Mucosa of rectum (tissue), 2 donors: ENCODE results near the gene APBB2.

Source experiments
- H3K27ac ChIP-seq, 2 donors: one replicate each; pipeline ENCODE4 v1.7.0; 2013; ENCODE audit warnings: inconsistent platforms in 2 of 2, low read depth in 2 of 2, low read length in 2 of 2
- H3K27me3 ChIP-seq, 2 donors: one replicate each; pipeline ENCODE4 v1.7.0; 2013; ENCODE audit warnings: low read length in 2 of 2; ENCODE audit not compliant: control insufficient read depth in 2 of 2, insufficient read depth in 2 of 2
- H3K36me3 ChIP-seq, 2 donors: one replicate each; pipeline ENCODE4 v1.7.0; 2013; ENCODE audit warnings: low read length in 2 of 2; ENCODE audit not compliant: control insufficient read depth in 2 of 2, insufficient read depth in 2 of 2
- H3K4me1 ChIP-seq, 2 donors: one replicate each; pipeline ENCODE4 v1.7.0; 2013; ENCODE audit warnings: low read length in 2 of 2, mild to moderate bottlenecking in 1 of 2; ENCODE audit not compliant: control insufficient read depth in 2 of 2, insufficient read depth in 2 of 2
- H3K4me3 ChIP-seq, 2 donors: one replicate each; pipeline ENCODE4 v1.7.0; 2013; ENCODE audit warnings: low read length in 2 of 2
- H3K9ac ChIP-seq, 2 donors: one replicate each; pipeline ENCODE4 v1.7.0; 2013; ENCODE audit warnings: low read length in 2 of 2, low read depth in 1 of 2, mild to moderate bottlenecking in 1 of 2
- H3K9me3 ChIP-seq, 2 donors: one replicate each; pipeline ENCODE4 v1.7.0; 2013; ENCODE audit warnings: low read length in 2 of 2; ENCODE audit not compliant: control insufficient read depth in 2 of 2
- donor health status: healthy.
- donor health status: Normal muscosa, but diverticular disease.

APBB2 gene

DNA sequence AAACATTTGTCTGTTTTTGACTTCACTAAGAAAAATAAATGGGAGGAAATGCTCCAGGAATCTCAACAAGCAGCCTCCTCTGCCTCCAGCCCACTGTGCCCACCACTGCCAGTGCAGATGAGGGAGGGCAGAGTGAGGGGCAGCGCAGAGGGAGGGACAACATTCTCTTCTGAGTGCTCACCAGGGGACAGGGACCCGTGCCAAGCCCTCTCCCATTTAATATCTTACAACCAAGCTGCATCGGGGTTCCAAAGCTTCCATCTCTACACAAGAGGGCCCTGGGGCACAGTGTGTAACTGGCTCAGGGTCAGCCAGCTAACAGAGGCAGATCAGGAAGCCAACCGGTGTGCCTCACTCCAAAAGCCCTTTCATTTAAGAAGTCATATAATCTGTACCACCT is 344.2 kb downstream of the APBB2 start:
- H3K27ac ChIP-seq = no peak overlapping the region
- H3K4me1 ChIP-seq = no peaks in the 10 kb centered on the region
- H3K4me3 ChIP-seq = no peak overlapping the region
- no peaks in the 10 kb centered on the region for H3K27me3 ChIP-seq
- H3K36me3 ChIP-seq = no peaks in the 10 kb centered on the region
- H3K9ac ChIP-seq = no peak overlapping the region
- no peaks in the 10 kb centered on the region for H3K9me3 ChIP-seq

DNA sequence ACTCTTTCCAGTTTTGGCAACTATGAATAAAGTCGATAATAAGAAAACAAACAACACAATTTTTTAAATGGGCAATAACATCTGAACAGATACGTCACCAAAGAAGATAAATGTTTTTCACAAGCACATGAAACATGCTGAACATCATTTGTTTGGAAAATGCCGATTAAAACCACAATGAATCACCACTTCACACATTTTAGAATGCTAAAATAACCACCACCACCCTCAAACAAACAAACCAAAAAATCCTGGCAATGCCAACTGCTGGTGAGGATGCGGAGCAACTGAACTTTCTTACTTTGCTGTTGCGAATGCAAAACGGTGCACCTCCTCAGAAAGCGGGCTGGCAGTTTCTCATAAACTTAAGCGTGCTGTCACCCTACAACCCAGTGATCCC is 348.6 kb downstream of the APBB2 start:
- Histone ChIP-seq H3K36me3 (no peaks in the 10 kb centered on the region), H3K9ac (no peak overlapping the region), H3K27ac (no peak overlapping the region), H3K27me3 (no peaks in the 10 kb centered on the region), H3K9me3 (no peaks in the 10 kb centered on the region), H3K4me1 (no peaks in the 10 kb centered on the region), H3K4me3 (no peak overlapping the region)

DNA sequence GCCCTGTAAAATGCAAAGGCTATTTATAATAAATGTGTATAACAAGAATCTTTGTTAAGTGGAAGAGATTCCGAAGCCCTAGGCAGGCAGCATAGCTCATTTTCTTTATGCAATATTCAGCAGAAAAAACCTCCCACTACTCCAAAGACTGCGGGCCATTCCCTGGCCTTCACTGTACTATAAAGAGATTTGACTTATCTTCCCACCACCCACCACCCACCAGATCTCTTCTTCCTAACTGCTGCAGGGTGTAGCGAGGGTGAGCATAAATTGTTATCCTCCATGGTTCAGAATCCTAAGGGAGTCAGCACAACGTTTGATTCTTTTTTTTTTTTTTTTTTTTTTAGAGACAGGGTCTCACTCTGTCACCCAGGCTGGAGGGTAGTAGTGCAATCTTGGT is 349.8 kb downstream of the APBB2 start:
- Histone ChIP-seq H3K27ac (no peak overlapping the region), H3K4me3 (no peak overlapping the region), H3K9ac (no peak overlapping the region)

DNA sequence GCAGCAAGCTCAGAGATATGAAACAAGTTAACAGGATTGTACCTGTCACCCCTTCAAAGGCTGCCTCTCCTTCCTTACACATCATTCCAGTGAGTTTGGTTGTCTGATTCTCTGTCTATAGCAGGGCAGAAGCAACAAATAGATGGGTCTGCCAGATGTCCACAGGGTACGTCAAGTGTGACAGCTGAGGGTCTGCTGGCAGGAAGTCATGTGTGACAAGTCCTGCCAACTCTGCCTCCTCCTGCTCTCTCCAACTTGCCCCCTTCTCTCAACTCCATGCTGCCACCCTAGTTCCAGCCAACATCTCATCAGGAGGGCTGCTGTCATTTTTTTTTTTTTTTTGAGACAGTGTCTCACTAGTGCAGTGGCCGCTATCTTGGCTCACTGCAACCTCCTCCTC is 355.4 kb downstream of the APBB2 start:
- no peaks in the 10 kb centered on the region for H3K9me3 ChIP-seq
- H3K9ac ChIP-seq = no peak overlapping the region
- H3K4me1 ChIP-seq = peaks cover 3 to 7% of the 10 kb centered on the region in 2 donors
- H3K27ac ChIP-seq = no peak overlapping the region
- H3K27me3 ChIP-seq = peaks cover 0 to 2% of the 10 kb centered on the region in 2 donors
- no peak overlapping the region for H3K4me3 ChIP-seq
- H3K36me3 ChIP-seq = no peaks in the 10 kb centered on the region

More for the DNA sequence above, 349.8 kb downstream of the APBB2 start:
- H3K27me3 ChIP-seq = no peaks in the 10 kb centered on the region
- H3K4me1 ChIP-seq = no peaks in the 10 kb centered on the region
- no peaks in the 10 kb centered on the region for H3K9me3 ChIP-seq
- H3K36me3 ChIP-seq = no peaks in the 10 kb centered on the region

DNA sequence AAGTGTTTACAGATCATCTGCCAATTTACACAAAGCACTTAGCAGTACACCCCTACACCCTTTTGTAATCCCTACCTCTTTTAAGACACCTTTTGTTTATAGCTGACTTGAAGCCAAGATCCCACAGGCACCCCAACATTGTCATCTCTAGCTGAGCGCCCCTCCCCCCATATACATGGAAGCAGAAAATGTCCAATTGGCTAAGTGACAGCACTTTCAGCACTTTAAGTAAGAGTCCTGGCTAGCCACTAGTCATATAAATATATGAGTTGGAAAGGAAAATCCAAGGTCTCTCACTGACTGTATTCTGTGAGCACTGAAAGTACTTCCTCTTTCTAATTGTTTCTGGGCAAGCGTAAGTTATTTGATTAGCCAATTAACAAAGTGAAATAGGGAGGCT is 356.4 kb downstream of the APBB2 start:
- no peaks in the 10 kb centered on the region for H3K36me3 ChIP-seq
- H3K4me3 ChIP-seq = no peak overlapping the region
- no peaks in the 10 kb centered on the region for H3K9me3 ChIP-seq
- peaks cover 3 to 7% of the 10 kb centered on the region in 2 donors for H3K4me1 ChIP-seq
- H3K9ac ChIP-seq = no peak overlapping the region
- H3K27me3 ChIP-seq = peaks cover 0 to 2% of the 10 kb centered on the region in 2 donors
- no peak overlapping the region for H3K27ac ChIP-seq

DNA sequence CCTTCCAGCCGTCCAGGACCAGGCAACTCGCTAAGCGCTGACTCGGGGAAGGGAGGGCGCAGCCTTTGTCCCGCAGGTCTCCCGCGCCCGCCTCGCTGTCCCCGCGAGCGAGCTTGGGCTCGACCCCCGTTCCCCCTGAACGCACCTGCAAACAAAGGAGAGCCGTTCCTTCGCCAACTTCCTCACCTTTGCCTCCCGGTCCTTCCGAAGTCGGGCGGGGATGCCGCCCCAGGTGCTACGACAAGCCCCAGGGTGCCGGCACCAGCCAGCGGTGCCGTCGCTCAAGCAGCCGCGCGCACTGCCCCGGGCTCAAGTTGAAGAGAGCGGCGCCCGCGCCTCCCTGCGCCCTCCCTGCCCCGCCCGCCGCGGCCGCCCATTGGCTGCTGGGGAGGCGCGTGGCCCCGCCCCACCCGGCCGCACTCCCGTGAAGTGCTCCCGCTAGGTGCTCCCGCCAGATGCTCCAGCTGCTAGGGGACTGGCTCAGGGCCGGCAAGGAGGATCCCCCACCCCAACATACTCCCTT is 357.4 kb downstream of the APBB2 start:
- Histone ChIP-seq H3K27me3 (peaks cover 0 to 2% of the 10 kb centered on the region in 2 donors), H3K36me3 (no peaks in the 10 kb centered on the region), H3K27ac (no peak overlapping the region), H3K4me1 (peaks cover 3 to 7% of the 10 kb centered on the region in 2 donors), H3K9me3 (no peaks in the 10 kb centered on the region), H3K9ac (peak overlapping the region in 1 of 2 donors; percentile 32), H3K4me3 (peak overlapping the region; percentile 43 to 57)

DNA sequence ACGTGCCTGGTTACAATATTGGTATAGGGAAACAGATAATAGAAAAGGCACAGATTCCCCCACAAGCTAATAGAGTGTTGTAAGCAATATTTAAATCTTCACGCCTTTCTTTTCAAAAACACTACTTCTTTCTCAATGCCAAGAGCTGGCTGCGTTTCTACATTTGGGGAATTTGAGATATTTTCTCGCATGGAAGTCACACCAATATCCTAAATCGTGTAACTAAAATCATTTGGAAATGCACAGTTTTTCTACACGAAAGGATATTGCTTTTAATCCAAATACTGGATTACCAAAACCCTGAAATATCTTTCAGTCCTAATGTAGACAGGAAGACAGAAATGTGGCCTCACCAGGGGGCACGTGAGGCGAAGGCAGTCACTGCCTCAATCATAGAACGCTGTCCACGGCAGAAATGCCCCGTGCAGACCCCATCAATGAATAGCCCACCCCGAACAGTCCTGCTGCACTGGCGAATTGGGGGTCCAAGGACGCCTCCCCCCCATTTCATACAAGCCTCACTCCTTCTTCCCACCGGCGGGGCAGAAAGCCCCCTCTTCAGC is 358.0 kb downstream of the APBB2 start:
- peak overlapping the region in 1 of 2 donors; percentile 32 for H3K9ac ChIP-seq
- H3K9me3 ChIP-seq = no peaks in the 10 kb centered on the region
- no peak overlapping the region for H3K27ac ChIP-seq
- peaks cover 3 to 7% of the 10 kb centered on the region in 2 donors for H3K4me1 ChIP-seq
- peak overlapping the region in 1 of 2 donors; percentile 57 for H3K4me3 ChIP-seq
- H3K27me3 ChIP-seq = peaks cover 0 to 2% of the 10 kb centered on the region in 2 donors
- no peaks in the 10 kb centered on the region for H3K36me3 ChIP-seq

DNA sequence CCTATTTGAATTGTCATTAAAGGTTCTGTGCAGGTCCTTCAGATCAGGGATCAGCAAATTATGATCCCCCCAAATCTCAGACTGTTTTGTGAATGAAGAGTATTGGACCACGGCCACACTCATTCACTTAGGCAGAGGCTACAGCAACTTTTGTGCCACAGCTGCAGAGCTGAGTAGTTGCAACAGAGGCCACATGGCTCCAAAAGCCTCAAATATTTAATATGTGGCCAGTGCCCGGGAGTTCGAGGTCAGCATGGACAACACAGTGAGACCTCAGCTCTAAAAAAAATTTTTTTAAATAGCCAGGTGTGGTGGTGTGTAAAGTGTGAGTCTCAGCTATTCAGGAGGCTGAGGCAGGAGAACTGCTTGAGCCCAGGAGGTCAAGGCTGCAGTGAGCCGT is 363.8 kb downstream of the APBB2 start:
- no peaks in the 10 kb centered on the region for H3K9me3 ChIP-seq
- H3K27me3 ChIP-seq = no peaks in the 10 kb centered on the region
- H3K4me1 ChIP-seq = no peaks in the 10 kb centered on the region
- H3K4me3 ChIP-seq = no peak overlapping the region
- H3K9ac ChIP-seq = no peak overlapping the region
- H3K27ac ChIP-seq = no peak overlapping the region
- no peaks in the 10 kb centered on the region for H3K36me3 ChIP-seq

DNA sequence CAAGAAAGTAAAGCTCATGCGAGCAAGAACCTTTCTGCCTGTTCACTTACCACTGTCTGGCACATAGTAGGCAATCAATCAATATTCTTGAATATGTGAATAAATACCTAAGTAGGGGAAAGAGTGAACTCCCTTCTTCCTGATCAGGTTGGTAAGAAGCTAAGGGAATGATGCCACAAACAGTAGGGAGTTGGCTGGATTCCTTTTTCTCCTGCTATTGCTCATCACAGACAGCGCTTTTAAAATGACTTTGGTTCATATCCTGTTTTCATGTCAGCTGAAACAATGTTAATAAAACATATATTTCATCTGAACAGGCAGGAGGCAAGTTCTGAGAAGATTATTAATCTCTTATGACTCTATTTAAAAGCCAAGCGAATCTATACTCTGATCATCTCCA is 365.4 kb downstream of the APBB2 start:
- Histone ChIP-seq H3K9ac (no peak overlapping the region), H3K36me3 (no peaks in the 10 kb centered on the region), H3K9me3 (no peaks in the 10 kb centered on the region), H3K27me3 (no peaks in the 10 kb centered on the region), H3K4me3 (no peak overlapping the region), H3K27ac (no peak overlapping the region), H3K4me1 (no peaks in the 10 kb centered on the region)

DNA sequence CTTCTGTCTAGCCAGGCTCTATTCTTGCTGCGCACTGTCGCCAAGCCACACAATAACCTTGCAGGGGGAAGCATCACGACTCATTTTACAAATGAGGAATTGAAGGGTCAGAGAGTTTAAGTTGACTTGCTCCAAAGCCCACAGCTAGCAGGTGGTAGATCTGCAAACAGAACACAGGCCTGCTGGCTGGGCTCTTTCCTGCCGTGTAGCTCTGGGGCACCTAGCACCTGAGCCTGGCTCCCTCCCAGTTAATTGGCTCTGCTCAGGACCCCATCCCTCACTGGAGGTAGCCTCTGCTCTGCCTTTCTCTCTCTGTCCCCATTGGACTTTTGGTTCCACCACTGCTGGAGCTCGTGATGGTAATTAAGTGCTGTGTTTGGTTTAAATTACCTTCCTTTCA is 366.1 kb downstream of the APBB2 start:
- Histone ChIP-seq H3K27ac (no peak overlapping the region), H3K4me1 (no peaks in the 10 kb centered on the region), H3K9me3 (no peaks in the 10 kb centered on the region), H3K9ac (no peak overlapping the region), H3K36me3 (no peaks in the 10 kb centered on the region), H3K4me3 (no peak overlapping the region), H3K27me3 (no peaks in the 10 kb centered on the region)
